SU-DHL-6 (cell line): ENCODE measurements around the gene COPG1.

Experiments
- EZH2phosphoT487 ChIP-seq: fragments of 200-600 bp; sonication (generic), shearing (Covaris generic); conservative IDR thresholded peaks from 2 replicates; pipeline ENCODE4 v1.6.1; 2018; ENCODE audit warnings: mild to moderate bottlenecking, antibody characterized with exemption, low read length, moderate library complexity, mixed read lengths
- TF ChIP-seq, protein P1 (sequence below): fragments of 200-600 bp; sonication (generic); IDR thresholded peaks from one replicate; pipeline ENCODE4 v1.5.1; 2017; ENCODE audit warnings: antibody characterized with exemption, mild to moderate bottlenecking, low read length, moderate library complexity; ENCODE audit not compliant: insufficient read depth, poor library complexity, severe bottlenecking

DNA sequence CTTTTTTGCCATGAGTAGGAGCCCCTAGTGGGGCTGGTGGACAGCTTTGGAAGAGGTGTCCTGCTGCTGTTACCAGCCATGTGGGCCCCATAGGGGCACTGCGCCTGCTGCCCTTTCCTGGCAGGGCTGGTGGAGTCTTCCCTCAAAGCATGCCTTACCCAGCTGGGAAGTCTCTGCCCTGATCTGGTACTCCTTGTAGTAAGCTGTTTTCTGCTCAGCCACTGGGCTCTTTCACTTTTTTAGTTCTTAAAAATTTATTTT, 55.5 kb downstream of the COPG1 start:
- TF ChIP-seq, protein P1, sequence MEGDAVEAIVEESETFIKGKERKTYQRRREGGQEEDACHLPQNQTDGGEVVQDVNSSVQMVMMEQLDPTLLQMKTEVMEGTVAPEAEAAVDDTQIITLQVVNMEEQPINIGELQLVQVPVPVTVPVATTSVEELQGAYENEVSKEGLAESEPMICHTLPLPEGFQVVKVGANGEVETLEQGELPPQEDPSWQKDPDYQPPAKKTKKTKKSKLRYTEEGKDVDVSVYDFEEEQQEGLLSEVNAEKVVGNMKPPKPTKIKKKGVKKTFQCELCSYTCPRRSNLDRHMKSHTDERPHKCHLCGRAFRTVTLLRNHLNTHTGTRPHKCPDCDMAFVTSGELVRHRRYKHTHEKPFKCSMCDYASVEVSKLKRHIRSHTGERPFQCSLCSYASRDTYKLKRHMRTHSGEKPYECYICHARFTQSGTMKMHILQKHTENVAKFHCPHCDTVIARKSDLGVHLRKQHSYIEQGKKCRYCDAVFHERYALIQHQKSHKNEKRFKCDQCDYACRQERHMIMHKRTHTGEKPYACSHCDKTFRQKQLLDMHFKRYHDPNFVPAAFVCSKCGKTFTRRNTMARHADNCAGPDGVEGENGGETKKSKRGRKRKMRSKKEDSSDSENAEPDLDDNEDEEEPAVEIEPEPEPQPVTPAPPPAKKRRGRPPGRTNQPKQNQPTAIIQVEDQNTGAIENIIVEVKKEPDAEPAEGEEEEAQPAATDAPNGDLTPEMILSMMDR: no peak
- TF ChIP-seq EZH2phosphoT487: no peak
